HG03159 (cell line): Measurements from ENCODE around the gene SDCBP2.

Source experiments
- ATAC-seq: cut with Tn5 transposase; IDR thresholded peaks from one replicate; pipeline ENCODE4 v1.9.1; 2021; ENCODE audit warnings: mild to moderate bottlenecking, moderate library complexity; ENCODE audit not compliant: unreplicated experiment

SDCBP2 gene

GRCh38 chr20:1298888-1299511 lies 29.9 kb downstream of the SDCBP2 start:
- no peak for ATAC-seq

GRCh38 chr20:1298166-1298565 lies 30.8 kb downstream of the SDCBP2 start:
- ATAC-seq: no peak

GRCh38 chr20:1297486-1297885 lies 31.5 kb downstream of the SDCBP2 start:
- ATAC-seq: no peak

GRCh38 chr20:1296922-1297321 lies 32.0 kb downstream of the SDCBP2 start:
- no peak for ATAC-seq

GRCh38 chr20:1296117-1296610 lies 32.8 kb downstream of the SDCBP2 start:
- ATAC-seq: no peak

- ATAC-seq: no peak
These were observed 33.5 kb downstream of the SDCBP2 start for GRCh38 chr20:1295276-1295930.

- no peak for ATAC-seq
These were observed 34.4 kb downstream of the SDCBP2 start for GRCh38 chr20:1294497-1294896.

- ATAC-seq: no peak
These were observed 35.1 kb downstream of the SDCBP2 start for GRCh38 chr20:1293641-1294379.

GRCh38 chr20:1292620-1293019 lies 36.3 kb downstream of the SDCBP2 start:
- ATAC-seq: no peak

- no peak for ATAC-seq
These were observed 37.7 kb downstream of the SDCBP2 start for GRCh38 chr20:1291191-1291741.

- no peak for ATAC-seq
These were observed 41.0 kb downstream of the SDCBP2 start for GRCh38 chr20:1287787-1288569.

- no peak for ATAC-seq
These were observed 41.6 kb downstream of the SDCBP2 start for GRCh38 chr20:1287306-1287705.

GRCh38 chr20:1286267-1287024 lies 42.5 kb downstream of the SDCBP2 start:
- ATAC-seq: no peak

GRCh38 chr20:1283522-1284510 lies 45.1 kb downstream of the SDCBP2 start:
- no peak for ATAC-seq

- ATAC-seq: no peak
These were observed 46.0 kb downstream of the SDCBP2 start for GRCh38 chr20:1282966-1283365.

GRCh38 chr20:1281279-1282057 lies 47.5 kb downstream of the SDCBP2 start:
- ATAC-seq: no peak

GRCh38 chr20:1280195-1281102 lies 48.5 kb downstream of the SDCBP2 start:
- ATAC-seq: no peak
